G401 (cell line): ENCODE measurements around the gene GPD1. TPM values are rescaled to one million over a fixed set of nuclear protein-coding genes. Genes with fewer than 3 reads are reported as not detected.
A peak's percentile ranks its signal among the peaks of the same experiment; 100 is the strongest.

Experiments
- DNase-seq: peaks from one replicate; pipeline ENCODE4 v3.0.0-alpha.2; 2015; ENCODE audit warnings: low spot score
- in situ Hi-C: cut with HindIII; loops from 2 replicates; pipeline ENCODE4 v1.10.0; 2016; ENCODE audit warnings: low sequenced_read_pairs, mixed read lengths
- total RNA-seq: library from RNA; depleted of rRNA; stranded (reverse); fragments of >200 nt; shearing (Covaris generic); gene quantifications from 2 replicates; pipeline ENCODE4 v1.2.3, GENCODE V29; 2014

The GPD1 gene
- total RNA-seq, 1 experiment from 2014 or later, result not detected

DNA sequence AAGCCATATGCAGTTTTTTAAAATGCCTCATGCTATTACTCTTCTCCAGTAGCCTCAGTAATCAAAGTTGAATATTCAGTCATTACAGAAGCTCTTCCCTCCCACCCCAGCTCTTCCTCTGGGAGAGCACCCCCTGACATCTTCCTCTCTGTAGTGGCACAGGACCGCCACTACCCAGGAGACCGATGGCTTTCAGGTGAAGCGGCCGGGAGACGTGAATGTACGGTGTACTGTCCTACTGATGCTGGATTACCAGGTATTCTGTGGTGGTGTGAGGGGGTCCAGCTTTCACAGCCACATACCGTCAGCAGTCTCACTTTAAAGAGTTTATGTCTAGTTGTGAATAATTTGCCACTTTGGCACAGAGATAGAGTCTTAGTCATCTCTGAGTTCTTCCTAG, 14.1 kb upstream of the GPD1 start:
- in situ Hi-C loops, result no loop called here
- DNase-seq, result no peak

GRCh38 chr12:50090391-50090790, 13.4 kb upstream of the GPD1 start:
- in situ Hi-C loops, result no loop called here
- DNase-seq, result no peak

DNA sequence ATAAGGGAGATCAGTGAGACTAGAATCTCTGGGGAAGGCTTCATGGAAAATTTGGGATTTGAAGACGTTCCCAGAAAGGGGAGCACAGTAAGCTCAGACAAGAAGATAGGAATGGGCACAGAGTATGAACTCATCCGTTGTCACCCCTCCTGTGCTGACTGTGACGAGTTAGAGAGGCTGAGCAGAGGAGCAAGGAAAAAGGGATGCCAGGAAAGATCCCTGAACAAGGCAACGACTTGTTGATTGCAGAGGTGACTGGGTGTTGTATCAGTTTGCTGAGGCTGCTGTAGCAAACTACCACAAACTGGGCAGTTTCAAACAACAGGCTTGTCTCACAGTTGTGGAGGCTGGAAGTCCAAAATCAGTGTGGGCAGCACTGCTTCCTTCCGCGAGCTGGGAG, 5.9 kb upstream of the GPD1 start:
- no peak for DNase-seq
- in situ Hi-C loops, result no loop called here

DNA sequence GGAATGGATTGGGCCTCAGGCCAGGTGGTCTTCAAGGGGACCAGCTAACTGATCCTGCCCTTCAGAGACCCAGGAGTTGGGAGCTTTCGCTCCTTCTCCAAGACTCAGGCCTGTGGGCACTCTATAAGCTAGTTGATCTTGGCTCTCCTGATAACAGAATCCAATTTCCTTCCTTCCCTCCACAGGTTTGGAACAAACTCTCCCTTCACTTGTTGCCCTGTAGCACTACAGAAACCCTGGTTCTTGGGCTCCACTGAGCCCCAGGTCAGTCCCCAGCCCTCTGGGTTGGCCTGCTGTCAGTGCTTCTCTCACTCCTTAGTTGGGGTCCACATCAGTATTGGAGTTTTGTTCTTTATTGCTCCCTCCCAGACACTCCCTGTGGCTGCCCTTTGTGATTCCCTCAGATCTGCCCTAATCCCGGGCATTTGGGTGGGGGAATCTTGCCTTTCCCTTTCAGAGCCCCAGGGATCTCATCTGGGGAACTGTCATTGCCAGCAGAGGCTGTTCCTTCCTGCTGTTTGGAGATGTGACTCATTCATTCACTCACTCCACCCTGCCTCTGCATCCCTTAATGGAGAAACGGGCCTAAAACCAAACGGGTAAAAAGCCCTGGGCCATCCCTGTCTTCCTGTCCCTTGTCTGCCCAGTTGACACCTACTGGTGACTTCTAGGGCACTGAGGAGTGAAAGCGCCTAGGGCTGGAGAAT, 4.4 kb upstream of the GPD1 start:
- in situ Hi-C loops, result no loop called here
- DNase-seq, result no peak

DNA sequence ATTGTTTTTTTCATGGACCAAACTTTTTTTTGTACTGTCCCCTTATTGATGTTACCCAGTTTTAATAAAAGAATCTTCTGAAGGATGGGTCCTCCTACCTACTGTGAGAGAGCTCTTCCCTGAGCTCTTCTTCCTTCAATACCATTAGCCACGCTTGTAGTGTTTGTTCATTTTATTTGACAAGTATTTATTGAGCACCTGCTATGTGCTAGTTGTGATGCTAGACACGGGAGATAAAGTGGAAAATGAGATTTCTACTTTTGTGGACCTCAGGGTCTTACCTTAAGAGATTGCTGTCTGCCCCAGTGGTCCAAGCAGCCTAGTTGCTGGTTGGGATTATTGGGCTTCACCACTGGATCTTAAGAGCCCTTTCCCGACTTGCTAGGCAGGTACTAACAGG, 3.2 kb upstream of the GPD1 start:
- in situ Hi-C loops, result no loop called here
- no peak for DNase-seq

DNA sequence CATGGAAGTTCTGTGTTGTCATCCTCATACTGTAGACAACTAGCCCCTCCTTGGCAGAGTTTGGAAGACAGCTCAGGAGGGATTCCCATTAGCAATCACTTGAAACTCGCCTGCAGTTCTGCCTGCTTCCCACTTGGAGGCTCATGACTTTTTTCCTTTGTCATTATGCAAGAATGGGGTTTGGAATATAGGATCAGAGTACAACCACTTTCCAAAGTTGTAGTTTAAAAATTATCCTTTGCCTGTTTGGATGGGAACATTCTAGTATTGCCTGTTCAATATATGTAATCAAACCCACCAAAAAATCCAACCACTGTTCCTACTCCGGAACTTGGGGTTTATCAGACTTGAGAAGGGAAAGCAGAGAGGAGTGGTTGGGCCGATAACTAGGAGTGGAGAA, 2.1 kb upstream of the GPD1 start:
- peak; percentile 60 for DNase-seq
- in situ Hi-C loops, result no loop called here

DNA sequence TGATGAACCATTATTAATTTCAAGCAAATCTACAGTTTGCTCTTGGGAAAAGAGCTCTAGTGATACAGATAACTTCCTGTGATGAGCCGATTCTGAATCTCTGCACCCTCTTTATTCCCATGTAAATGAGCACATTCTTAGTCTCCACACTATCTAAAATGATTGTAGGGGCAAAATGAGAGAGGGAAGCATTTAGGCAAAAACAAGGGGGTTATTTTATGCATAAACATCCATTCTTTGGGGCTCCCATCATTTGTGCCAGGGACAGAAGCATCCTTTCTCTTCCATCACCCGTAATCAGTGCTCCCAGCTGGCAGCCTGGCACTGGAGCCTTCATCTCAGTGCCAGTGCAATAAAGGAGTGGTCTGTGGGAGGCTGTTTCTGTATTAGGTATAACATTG, 1.7 kb upstream of the GPD1 start:
- peak; percentile 90 for DNase-seq
- in situ Hi-C loops, result no loop called here

DNA sequence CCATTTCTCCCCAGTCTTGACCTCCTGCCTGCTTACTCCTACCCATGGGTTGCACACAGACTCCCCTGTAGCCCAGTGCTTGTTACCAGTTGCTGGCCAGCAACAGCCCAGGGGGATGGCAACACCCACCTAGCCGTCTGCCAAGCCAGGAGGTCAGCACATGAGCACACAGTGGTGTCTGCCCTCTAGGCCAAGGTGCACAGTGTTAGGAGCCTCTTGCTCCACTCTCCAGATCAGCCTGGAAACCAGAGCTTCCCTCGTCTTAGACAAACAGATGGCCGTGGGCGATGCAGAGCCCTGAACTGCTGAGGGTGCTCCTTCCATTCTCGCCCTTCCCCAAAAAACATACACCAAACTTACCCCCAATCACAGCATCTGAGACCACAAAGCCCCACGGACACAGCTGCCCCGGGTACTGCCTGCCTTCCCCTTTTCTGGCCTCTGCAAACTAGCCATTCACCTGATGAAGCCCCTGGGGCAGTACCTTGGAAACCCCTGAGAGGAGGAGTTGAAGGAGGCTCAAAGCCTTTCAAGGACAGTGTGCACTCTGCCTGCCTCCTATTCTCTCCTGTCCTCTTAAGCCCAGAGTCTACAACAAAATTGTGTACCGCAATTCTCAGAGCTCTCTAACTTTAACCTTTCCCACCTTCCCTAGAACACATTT, 1.0 kb upstream of the GPD1 start:
- peak; percentile 24 for DNase-seq
- in situ Hi-C loops, result no loop called here

GRCh38 chr12:50103351-50103750, 457 bp upstream of the GPD1 start:
- in situ Hi-C loops, result no loop called here
- DNase-seq, result no peak

GRCh38 chr12:50104417-50105366, 884 bp downstream of the GPD1 start:
- no peak for DNase-seq
- in situ Hi-C loops, result no loop called here

DNA sequence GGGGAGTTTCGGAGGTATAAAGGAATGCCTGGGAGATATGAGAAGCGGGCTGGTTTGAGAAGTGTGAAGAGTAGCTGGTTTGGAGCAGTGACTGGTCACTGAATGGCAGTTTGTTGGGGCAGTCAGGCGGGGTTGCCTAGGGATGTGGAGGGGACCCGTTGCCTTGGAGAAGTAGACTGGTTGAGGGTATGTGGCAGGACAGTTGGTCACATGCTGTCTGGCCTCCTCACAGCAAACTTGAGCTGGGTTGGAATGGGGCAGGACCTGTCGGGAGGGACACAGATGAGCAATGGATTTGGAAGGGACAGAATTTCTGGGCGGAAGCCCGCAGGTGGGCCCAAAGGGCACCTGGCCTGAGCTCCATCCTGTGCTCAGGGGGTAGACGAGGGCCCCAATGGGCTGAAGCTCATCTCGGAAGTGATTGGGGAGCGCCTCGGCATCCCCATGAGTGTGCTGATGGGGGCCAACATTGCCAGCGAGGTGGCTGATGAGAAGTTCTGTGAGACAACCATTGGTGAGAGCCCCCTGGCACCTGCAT, 2.2 kb downstream of the GPD1 start:
- in situ Hi-C loops, result no loop called here

DNA sequence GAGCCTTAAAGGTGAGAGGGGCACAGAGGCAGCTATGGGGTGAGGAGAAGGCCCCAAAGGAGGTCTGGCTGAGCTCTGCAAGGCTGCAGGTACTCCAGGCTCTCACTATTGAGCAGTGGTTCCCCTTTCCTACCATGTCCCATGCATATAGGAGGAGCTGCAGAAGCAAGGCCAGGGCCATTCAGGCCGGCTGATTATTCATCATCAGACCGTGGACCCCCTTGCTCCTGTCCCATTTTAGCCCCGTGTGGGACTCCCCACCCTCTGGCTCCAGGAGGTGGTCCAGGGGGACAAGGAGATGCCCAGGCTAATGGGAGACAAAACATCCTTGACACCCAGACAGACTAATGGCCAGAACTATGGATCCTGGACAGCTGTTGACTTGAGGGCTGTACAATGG, 3.1 kb downstream of the GPD1 start:
- no peak for DNase-seq
- in situ Hi-C loops, result no loop called here

More for the DNA sequence above, 2.2 kb downstream of the GPD1 start:
- no peak for DNase-seq

DNA sequence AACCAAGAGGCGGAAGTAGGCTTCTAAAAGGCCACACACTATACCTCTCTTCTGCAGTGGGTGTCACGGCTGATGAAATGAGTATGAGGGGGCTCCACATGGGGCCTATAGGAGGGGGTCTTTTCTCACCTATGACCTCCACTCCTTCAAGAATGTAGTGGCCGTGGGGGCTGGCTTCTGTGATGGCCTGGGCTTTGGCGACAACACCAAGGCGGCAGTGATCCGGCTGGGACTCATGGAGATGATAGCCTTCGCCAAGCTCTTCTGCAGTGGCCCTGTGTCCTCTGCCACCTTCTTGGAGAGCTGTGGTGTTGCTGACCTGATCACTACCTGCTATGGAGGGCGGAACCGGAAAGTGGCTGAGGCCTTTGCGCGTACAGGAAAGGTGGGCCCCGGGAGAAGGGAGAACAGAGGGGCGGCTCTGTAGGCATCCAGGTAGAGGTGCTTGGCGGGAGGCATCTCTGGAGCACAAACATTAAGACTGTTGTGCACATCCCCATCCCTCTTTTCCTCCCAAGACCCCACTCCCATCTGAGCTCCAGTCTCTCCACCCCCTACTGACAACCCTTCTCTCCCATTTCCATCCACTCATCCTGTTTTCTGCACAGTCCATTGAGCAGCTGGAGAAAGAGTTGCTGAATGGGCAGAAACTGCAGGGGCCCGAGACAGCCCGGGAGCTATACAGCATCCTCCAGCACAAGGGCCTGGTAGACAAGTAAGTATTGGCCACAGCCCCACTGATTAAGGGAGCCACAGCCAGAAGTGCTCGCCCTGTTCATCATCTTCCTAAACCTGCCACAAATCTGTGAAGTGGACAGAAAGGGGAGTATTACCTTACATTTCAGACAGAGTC, 3.8 kb downstream of the GPD1 start:
- DNase-seq, result no peak
- in situ Hi-C loops, result no loop called here

GRCh38 chr12:50109319-50109718, 5.5 kb downstream of the GPD1 start:
- in situ Hi-C loops, result no loop called here
- DNase-seq, result no peak

- in situ Hi-C loops, result no loop called here
- no peak for DNase-seq
These were observed 6.4 kb downstream of the GPD1 start for GRCh38 chr12:50110127-50110761.

GRCh38 chr12:50110762-50111351, 7.0 kb downstream of the GPD1 start:
- peak; percentile 90 for DNase-seq
- in situ Hi-C loops, result no loop called here

GRCh38 chr12:50111395-50111692, 7.5 kb downstream of the GPD1 start:
- peak; percentile 42 for DNase-seq
- in situ Hi-C loops, result no loop called here

DNA sequence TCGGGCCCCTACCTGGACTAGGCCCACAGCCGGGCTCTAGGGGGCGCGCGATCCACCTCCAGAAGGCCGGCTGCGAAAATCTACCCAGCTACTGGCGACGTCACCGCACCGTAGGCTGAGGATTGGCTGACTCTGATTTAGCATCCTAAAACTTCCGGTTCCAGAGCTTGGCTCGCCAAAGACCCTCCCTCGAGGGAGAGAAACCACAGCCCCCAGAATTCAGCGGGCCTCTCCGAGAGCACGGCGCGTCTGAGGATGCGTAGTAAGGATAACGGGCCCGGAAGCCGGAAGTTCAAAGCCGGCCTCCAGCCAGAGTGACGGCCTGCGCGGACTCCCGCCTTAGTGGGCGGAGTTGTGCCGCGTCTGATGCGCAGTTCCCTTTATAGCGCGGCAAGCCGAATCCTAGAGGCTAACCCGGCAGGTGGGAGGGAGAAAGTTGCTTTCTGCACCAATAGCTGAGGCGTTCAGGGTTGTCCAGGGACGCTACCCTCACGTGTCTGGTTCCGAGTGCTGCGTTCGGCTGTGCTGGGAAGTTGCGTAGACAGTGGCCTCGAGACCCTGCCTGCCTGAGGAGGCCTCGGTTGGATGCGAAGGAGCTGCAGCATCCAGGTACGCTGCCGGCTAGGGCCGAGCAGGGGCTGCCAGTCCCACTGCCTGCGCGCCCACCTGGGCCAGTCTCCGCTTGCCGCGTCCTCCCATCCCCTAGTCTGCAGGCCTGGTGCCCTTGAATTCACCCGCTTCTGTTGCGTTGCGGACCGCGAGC, 8.1 kb downstream of the GPD1 start, which contains the start of gene COX14:
TSS of gene COX14 (plus strand) at position 544 of the 763 bp plus-strand sequence. CDS start 7,808 bp downstream, outside the sequence.
- in situ Hi-C loops, result no loop called here

More for the DNA sequence above, 8.1 kb downstream of the GPD1 start, which contains the start of gene COX14:
- peak; percentile 100 for DNase-seq
